Body of pancreas (tissue), 4 donors: Measurements from ENCODE around the gene EGFLAM. TPM values are rescaled to one million over a fixed set of nuclear protein-coding genes. Genes with fewer than 3 reads are reported as not detected.
A peak's percentile ranks its signal among the peaks of the same experiment; 100 is the strongest.

ENCODE experiments used
- ATAC-seq: fragments of 150-250 bp; one replicate; pipeline ENCODE4 v1.9.1; 2016
- DNase-seq, 4 donors: peaks; one replicate each; pipeline ENCODE4 v3.0.0-alpha.2; 2019
- H3K27ac ChIP-seq, 4 donors: fragments of 200-600 bp; sonication (generic); 1 replicate in 3 of 4; 2 replicates in 1 of 4; pipeline versions ENCODE4 v1.5.1 to v1.6.1; 2016 to 2019; ENCODE audit warnings: mild to moderate bottlenecking in 1 of 4, mixed read lengths in 1 of 4, moderate library complexity in 1 of 4
- H3K27me3 ChIP-seq, 2 donors: fragments of 200-600 bp; sonication (generic); one replicate each; pipeline ENCODE4 v1.6.0; 2016; ENCODE audit warnings: mild to moderate bottlenecking in 1 of 2
- H3K36me3 ChIP-seq, 2 donors: fragments of 200-600 bp; sonication (generic); replicated peaks in 1 of 2; 2 replicates each; pipeline ENCODE4 v1.5.1; 2016; ENCODE audit warnings: low read depth in 2 of 2; ENCODE audit not compliant: insufficient read depth in 1 of 2
- H3K4me1 ChIP-seq: fragments of 200-600 bp; sonication (generic); one replicate; pipeline ENCODE4 v1.6.0; 2016
- H3K4me3 ChIP-seq, 2 donors: fragments of 200-600 bp; sonication (generic); 1 replicate in 1 of 2; 2 replicates in 1 of 2; pipeline ENCODE4 v1.5.1; 2016 to 2019
- H3K9me3 ChIP-seq, 3 donors: fragments of 200-600 bp; sonication (generic); 1 replicate in 2 of 3; 2 replicates in 1 of 3; pipeline ENCODE4 v1.5.1; 2016
- CTCF ChIP-seq, 7 experiments: fragments of 450-650 bp in 4 of 7; fragments of 200-600 bp in 3 of 7; sonication (generic) in 3 of 7; IDR thresholded peaks; one replicate each; pipeline ENCODE4 v1.5.1; 2016 to 2019; ENCODE audit warnings: antibody characterized with exemption in 7 of 7
- POLR2A ChIP-seq, 3 donors: fragments of 450-650 bp; IDR thresholded peaks; one replicate each; pipeline ENCODE4 v1.6.1; 2016; ENCODE audit warnings: antibody characterized with exemption in 3 of 3, mild to moderate bottlenecking in 2 of 3
- WGBS, 2 donors: methylation state at CpG; one replicate each; pipeline ENCODE4 v1.1.5; 2017; 5-methylcytosine and 5-hydroxymethylcytosine counted together
- intact Hi-C: fragments of 100-400 bp; cut with DNase I; formaldehyde crosslinking; loops from one replicate; pipeline ENCODE4 v1.15.1; 2023
- total RNA-seq, 2 donors: library from RNA; depleted of rRNA; stranded (reverse); fragments of >200 nt; gene quantifications; one replicate each; pipeline ENCODE4 v1.1.0, GENCODE V29; 2016

The EGFLAM gene
- total RNA-seq, 2 donors from 2014 or later, result 0.26 to 4.6 TPM

- no peak for TF ChIP-seq POLR2A (IDR thresholded peaks at IDR 0.05)
- TF ChIP-seq CTCF (IDR thresholded peaks at IDR 0.05), result no peak
- Histone ChIP-seq H3K4me3 (no peak overlapping the region), H3K27me3 (no peaks in the 10 kb centered on the region), H3K36me3 (no peaks in the 10 kb centered on the region), H3K4me1 (no peaks in the 10 kb centered on the region), H3K9me3 (no peaks in the 10 kb centered on the region), H3K27ac (no peak overlapping the region)
- intact Hi-C loops, result no loop called here
- DNase-seq (peak in 2 of 4 donors; percentile 27 to 36), ATAC-seq (no peak)
- 28 to 35% methylated on average over 8 of the region's 8 CpGs for WGBS, 2 donors
Measured at GRCh38 chr5:38473008-38473407, 214.6 kb downstream of the EGFLAM start.

GRCh38 chr5:38478166-38478565, 219.8 kb downstream of the EGFLAM start:
- H3K27me3 ChIP-seq, result no peaks in the 10 kb centered on the region
- intact Hi-C loops, result no loop called here
- no peaks in the 10 kb centered on the region for H3K4me1 ChIP-seq
- no peak overlapping the region for H3K27ac ChIP-seq
- H3K4me3 ChIP-seq, result no peak overlapping the region
- TF ChIP-seq POLR2A (IDR thresholded peaks at IDR 0.05), result no peak
- no peak for TF ChIP-seq CTCF (IDR thresholded peaks at IDR 0.05)
- H3K36me3 ChIP-seq, result peaks cover 0 to 2% of the 10 kb centered on the region in 2 donors
- WGBS, 2 donors, result 83 to 91% methylated on average over 3 of the region's 3 CpGs
- H3K9me3 ChIP-seq, result no peaks in the 10 kb centered on the region
- ATAC-seq (no peak), DNase-seq (no peak)

- DNase-seq (no peak), ATAC-seq (no peak)
- Histone ChIP-seq H3K9me3 (no peaks in the 10 kb centered on the region), H3K27me3 (no peaks in the 10 kb centered on the region), H3K4me1 (no peaks in the 10 kb centered on the region), H3K36me3 (peaks cover 0 to 2% of the 10 kb centered on the region in 2 donors), H3K27ac (no peak overlapping the region), H3K4me3 (no peak overlapping the region)
- 70 to 73% methylated on average over 3 of the region's 3 CpGs for WGBS, 2 donors
- intact Hi-C loops, result no loop called here
- TF ChIP-seq POLR2A (IDR thresholded peaks at IDR 0.05), result no peak
- no peak for TF ChIP-seq CTCF (IDR thresholded peaks at IDR 0.05)
Measured at GRCh38 chr5:38478878-38479277, 220.5 kb downstream of the EGFLAM start.

GRCh38 chr5:38479315-38479904, 221.1 kb downstream of the EGFLAM start:
- 36% methylated on average over 6 of the region's 6 CpGs for WGBS, 2 donors
- no peak for TF ChIP-seq CTCF (IDR thresholded peaks at IDR 0.05)
- TF ChIP-seq POLR2A (IDR thresholded peaks at IDR 0.05), result no peak
- no peak overlapping the region for H3K27ac ChIP-seq

GRCh38 chr5:38483805-38484398, 225.5 kb downstream of the EGFLAM start:
- no peak overlapping the region for H3K27ac ChIP-seq
- H3K27me3 ChIP-seq, result no peaks in the 10 kb centered on the region
- 83 to 91% methylated on average over 10 of the region's 10 CpGs for WGBS, 2 donors
- ATAC-seq (no peak), DNase-seq (no peak)
- peaks cover 0 to 6% of the 10 kb centered on the region in 2 donors for H3K36me3 ChIP-seq
- no peaks in the 10 kb centered on the region for H3K9me3 ChIP-seq
- no peak for TF ChIP-seq CTCF (IDR thresholded peaks at IDR 0.05)
- TF ChIP-seq POLR2A (IDR thresholded peaks at IDR 0.05), result no peak
- intact Hi-C loops, result no loop called here
- H3K4me3 ChIP-seq, result no peak overlapping the region
- H3K4me1 ChIP-seq, result no peaks in the 10 kb centered on the region

More at GRCh38 chr5:38479315-38479904, 221.1 kb downstream of the EGFLAM start:
- Histone ChIP-seq H3K4me1 (no peaks in the 10 kb centered on the region), H3K36me3 (peaks cover 0 to 2% of the 10 kb centered on the region in 2 donors), H3K27me3 (no peaks in the 10 kb centered on the region), H3K9me3 (no peaks in the 10 kb centered on the region), H3K4me3 (no peak overlapping the region)
- ATAC-seq (no peak), DNase-seq (no peak)
- intact Hi-C loops, result no loop called here
